Measurements from ENCODE around the gene CORIN. TPM values are rescaled to one million over a fixed set of nuclear protein-coding genes. Genes with fewer than 3 reads are reported as not detected.

The CORIN gene
- total and polyA plus RNA-seq, 4 donors: 0.02 to 0.23 (median 0.15) TPM

- no peak overlapping the region for H3K9ac ChIP-seq (ENCODE audit: low read depth in 1 of 2, low read length in 2 of 2)
- TF ChIP-seq FOXA2 (IDR thresholded peaks at IDR 0.05) (no peak), REST (IDR thresholded peaks at IDR 0.05) (no peak), MAX (IDR thresholded peaks at IDR 0.05) (no peak), NR2F2 (IDR thresholded peaks at IDR 0.05) (no peak), FOXA1 (IDR thresholded peaks at IDR 0.05) (no peak), ZBTB33 (IDR thresholded peaks at IDR 0.05) (no peak), GABPA (IDR thresholded peaks at IDR 0.05 in 1 of 2, conservative IDR thresholded peaks at IDR 0.05 in 1 of 2) (no peak), SP1 (IDR thresholded peaks at IDR 0.05) (no peak), JUND (IDR thresholded peaks at IDR 0.05) (no peak), RAD21 (IDR thresholded peaks at IDR 0.05) (no peak), HNF4A (conservative IDR thresholded peaks at IDR 0.05) (no peak), CTCF (IDR thresholded peaks at IDR 0.05; ENCODE audit: low read depth, low read length, missing input control) (no peak), HNF4G (IDR thresholded peaks at IDR 0.05) (no peak), ATF3 (IDR thresholded peaks at IDR 0.05) (no peak), TAF1 (conservative IDR thresholded peaks at IDR 0.05) (no peak), YY1 (IDR thresholded peaks at IDR 0.05) (no peak), EGR1 (IDR thresholded peaks at IDR 0.05; ENCODE audit: low read depth in 2 of 2) (no peak), RXRA (IDR thresholded peaks at IDR 0.05) (no peak)
- DNase-seq (ENCODE audit: low spot score): no peak
- no peak overlapping the region for H3K27ac ChIP-seq (ENCODE audit: low read depth in 1 of 2, low read length in 2 of 2)
- no peak overlapping the region for H3K4me3 ChIP-seq (ENCODE audit: low read depth in 1 of 3, low read length in 3 of 3)
- H3K4me1 ChIP-seq (ENCODE audit: control insufficient read depth in 4 of 4, insufficient read depth in 4 of 4, low read length in 3 of 4): no peaks in the 10 kb centered on the region
- no peaks in the 10 kb centered on the region for H3K36me3 ChIP-seq (ENCODE audit: control insufficient read depth in 4 of 4, insufficient read depth in 3 of 4, low read depth in 1 of 4, low read length in 3 of 4)
- H3K27me3 ChIP-seq (ENCODE audit: control insufficient read depth in 4 of 4, insufficient read depth in 4 of 4, low read length in 3 of 4): no peaks in the 10 kb centered on the region
- no peaks in the 10 kb centered on the region for H3K9me3 ChIP-seq (ENCODE audit: control insufficient read depth in 4 of 4, low read length in 3 of 4)
Measured at GRCh38 chr4:47624031-47624441, 213.8 kb downstream of the CORIN start.
